Measurements from ENCODE around the gene KCNMB4.

KCNMB4 gene

GRCh38 chr12:70365648-70366518 lies at the start of gene KCNMB4:
TSS of gene KCNMB4 (plus strand) at chr12:70366290. CDS start at chr12:70366735, 445 bp downstream.
- DNase-seq = peak; percentile 57

DNA sequence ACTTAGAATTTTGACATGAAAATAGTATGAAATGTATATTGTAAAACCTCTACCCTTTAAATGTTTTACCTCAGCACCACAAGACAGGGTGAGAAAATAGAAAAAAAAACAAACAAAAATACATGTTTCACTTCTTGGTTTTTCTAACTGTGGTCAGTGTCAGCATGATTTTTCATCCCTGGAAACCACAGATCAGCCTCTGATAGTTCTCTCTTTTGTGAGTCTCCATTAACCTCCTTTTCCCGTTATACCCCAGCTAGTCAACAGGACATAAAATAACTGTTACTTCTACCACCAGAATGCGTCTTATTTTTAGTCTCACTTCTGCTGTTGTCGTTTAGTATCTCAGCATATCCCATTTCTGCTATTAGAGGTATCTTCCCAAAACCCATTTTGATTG lies 48.3 kb upstream of the KCNMB4 start:
- DNase-seq = no peak

GRCh38 chr12:70319605-70320004 lies 46.5 kb upstream of the KCNMB4 start:
- DNase-seq = no peak

GRCh38 chr12:70321191-70321590 lies 44.9 kb upstream of the KCNMB4 start:
- no peak for DNase-seq

DNA sequence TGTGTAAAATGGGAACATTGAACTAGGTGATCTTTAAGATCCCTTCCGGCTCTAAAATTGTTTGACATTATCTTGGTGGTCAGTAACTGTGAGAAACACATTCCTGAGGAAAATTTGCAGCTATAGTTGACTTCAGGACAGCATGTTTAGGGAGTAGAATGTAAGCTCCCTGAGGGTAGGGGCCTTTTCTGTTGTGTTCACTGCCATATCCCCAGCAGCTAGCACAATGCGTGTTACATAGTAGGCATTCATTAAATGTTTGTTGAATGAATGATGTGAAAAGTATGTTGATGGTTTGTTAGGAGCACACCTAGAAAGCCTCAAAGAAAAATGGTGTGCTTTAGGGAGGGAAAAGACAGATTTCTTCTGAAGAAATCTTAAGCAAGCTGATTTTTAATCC lies 38.5 kb upstream of the KCNMB4 start:
- no peak for DNase-seq

DNA sequence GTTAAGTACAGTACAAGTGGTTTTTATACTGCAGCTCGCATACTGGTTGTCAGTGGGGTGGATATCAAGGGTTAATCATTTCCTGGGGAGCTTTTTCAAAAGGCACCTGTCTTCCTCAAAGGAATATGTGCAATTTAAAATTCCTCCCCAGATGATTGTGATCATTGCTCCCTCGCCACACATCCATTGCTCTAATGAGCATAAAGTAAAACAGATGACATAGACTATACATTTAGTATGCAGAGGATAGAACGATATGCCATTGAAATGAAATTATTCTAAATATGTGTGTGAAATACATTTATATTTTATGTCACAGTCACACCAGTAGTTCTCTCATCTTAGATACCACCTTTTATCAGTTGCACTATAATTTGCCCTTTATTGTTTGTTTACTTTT lies 36.4 kb upstream of the KCNMB4 start:
- no peak for DNase-seq

DNA sequence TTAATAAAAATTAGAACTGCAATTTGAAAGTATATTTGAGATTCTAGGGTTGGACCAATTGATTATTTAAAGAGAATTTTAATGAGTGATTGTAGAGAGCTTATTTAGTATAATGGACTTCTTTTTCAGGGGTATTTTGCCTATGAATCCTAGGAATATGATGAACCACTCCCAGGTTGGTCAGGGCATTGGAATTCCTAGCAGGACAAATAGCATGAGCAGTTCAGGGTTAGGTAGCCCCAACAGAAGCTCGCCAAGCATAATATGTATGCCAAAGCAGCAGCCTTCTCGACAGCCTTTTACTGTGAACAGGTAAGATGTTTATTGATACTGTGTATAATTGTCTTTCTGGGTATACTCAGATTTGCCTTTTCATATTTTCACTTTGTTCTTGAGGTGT lies 35.9 kb upstream of the KCNMB4 start:
- DNase-seq = no peak

- DNase-seq = no peak
Measured at GRCh38 chr12:70332236-70332635, 33.9 kb upstream of the KCNMB4 start.

DNA sequence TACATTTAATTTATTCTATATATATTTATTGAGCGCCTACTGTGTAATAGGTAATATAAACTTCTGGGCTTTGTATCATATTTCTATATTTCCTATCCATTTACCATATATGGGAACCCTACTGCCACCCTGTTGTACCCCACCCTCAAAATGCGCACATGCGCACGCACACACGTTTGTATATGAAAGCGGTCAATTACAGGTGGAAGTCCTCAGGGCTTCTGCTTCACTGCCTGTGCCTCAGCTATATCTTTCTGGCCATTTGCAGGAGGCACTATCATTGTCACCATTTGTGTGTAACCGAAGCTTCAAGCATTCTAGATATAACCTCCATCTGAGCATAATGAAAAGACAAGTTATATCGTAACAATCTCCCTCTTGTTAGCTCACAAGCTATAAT lies 31.3 kb upstream of the KCNMB4 start:
- no peak for DNase-seq

GRCh38 chr12:70338531-70338930 lies 27.6 kb upstream of the KCNMB4 start:
- DNase-seq = peak; percentile 2

GRCh38 chr12:70351076-70351475 lies 15.0 kb upstream of the KCNMB4 start:
- no peak for DNase-seq

DNA sequence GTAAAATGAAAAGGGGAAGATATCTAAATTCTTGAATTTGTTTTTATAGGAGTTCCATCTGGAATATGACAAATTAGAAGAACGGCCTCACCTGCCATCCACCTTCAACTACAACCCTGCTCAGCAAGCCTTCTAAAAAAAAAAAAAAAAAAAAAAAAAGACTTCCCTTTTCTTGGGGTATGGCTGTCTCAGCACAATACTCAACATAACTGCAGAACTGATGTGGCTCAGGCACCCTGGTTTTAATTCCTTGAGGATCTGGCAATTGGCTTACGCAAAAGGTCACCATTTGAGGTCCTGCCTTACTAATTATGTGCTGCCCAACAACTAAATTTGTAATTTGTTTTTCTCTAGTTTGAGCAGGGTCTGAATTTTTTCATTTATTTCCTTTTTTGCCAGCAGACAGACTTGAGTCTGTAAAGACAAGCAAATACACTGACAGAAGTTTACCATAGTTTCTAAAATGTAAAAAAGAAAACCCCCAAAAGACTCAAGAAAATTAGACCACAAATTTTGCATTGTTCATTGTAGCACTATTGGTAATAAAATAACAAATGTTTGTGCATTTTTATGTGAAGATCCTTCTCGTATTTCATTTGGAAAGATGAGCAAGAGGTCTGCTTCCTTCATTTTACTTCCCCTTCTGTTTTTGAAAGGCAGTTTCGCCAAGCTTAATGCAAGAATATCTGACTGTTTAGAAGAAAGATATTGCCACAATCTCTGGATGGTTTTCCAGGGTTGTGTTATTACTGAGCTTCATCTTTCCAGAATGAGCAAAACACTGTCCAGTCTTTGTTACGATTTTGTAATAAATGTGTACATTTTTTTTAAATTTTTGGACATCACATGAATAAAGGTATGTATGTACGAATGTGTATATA lies 12.1 kb upstream of the KCNMB4 start:
- no peak for DNase-seq

DNA sequence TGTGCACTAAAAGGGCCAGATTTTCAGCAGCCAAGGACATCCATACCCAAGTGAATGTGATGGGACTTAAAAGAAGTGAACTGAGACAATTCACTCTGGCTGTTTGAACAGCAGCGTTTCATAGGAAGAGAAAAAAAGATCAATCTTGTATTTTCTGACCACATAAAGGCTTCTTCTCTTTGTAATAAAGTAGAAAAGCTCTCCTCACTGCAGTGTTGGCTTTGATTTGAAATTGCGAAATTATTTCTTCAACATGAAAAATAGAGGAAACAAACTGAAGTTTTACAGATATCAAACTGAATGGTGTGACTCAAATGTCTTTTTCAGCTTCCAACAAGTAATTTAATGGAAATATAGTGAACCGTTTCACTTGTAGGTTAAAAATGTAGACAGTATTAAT lies 11.3 kb upstream of the KCNMB4 start:
- no peak for DNase-seq

- DNase-seq = no peak
Measured at GRCh38 chr12:70355972-70356371, 10.1 kb upstream of the KCNMB4 start.

- DNase-seq = no peak
Measured at GRCh38 chr12:70359458-70360197, 6.5 kb upstream of the KCNMB4 start.

DNA sequence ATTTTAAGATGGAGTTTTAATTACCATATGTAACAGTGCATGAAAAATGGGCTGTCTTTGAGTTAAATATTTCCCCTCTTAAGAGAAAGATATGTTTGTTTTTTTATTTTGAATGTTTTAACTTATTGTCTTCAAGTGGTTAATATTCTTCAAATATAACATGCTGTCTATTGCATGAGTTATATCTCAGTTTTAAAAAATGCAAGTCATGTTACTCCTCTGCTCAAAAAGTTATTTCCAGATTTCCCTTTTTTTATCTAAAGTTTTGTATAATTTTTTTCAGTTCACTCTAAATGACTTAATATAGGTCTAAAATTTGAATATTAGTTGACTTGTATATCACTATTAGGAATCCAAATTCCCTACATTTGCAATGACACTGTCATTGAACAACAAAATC lies 5.9 kb upstream of the KCNMB4 start:
- DNase-seq = no peak

DNA sequence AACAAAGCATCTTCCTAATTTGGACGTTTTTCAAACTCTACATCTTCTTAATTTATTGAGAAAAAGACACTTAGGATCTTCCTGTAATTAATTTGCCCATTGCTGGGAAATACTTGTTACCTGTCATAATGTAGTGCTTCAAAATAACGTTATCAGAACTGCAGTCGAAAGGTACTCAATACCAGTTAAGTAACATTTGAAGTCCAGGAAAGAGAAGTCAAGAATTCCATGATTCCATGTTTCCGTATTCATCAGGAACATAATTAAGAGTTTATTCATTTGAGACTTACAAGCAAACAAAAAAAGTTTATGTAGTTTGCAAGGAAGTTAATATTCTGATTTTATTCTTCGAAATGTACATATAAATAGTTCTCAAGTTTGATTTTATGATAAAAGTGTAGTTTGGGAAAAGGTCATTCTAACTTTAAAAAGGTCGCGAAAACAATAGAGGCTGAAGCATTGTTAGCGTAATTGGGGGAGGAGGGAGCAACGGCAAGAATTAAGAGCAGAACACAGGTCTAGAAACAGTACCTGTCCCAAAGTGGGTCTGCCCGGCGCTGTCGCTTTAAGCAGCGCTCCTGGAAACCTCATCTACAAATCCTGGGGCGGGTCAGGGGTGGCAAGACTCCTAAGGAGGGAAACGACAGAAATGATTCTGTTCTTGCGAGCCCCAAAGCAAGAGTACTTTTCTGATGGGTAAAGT lies 1.2 kb upstream of the KCNMB4 start:
- DNase-seq = no peak

GRCh38 chr12:70365398-70365647 lies 767 bp upstream of the KCNMB4 start:
- no peak for DNase-seq

DNA sequence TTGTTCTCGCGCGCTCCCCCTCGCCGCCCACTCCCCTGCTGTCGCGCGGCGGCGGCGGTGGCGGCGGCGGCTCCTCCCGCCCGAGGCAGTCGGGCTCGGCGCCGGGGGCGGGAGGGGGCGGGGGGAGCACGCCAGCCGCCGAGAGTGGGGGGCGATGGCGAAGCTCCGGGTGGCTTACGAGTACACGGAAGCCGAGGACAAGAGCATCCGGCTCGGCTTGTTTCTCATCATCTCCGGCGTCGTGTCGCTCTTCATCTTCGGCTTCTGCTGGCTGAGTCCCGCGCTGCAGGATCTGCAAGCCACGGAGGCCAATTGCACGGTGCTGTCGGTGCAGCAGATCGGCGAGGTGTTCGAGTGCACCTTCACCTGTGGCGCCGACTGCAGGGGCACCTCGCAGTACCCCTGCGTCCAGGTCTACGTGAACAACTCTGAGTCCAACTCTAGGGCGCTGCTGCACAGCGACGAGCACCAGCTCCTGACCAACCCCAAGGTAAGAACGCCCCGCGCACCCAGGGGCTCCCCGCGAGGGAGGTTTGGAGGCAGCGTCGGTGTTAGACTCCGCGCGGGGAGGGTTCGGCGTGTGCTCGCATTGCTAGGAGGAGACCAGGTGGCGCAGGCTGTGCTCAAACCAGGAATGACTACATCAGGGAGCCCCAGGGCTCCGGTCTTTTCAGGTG lies 629 bp downstream of the KCNMB4 start:
- peak; percentile 45 for DNase-seq

DNA sequence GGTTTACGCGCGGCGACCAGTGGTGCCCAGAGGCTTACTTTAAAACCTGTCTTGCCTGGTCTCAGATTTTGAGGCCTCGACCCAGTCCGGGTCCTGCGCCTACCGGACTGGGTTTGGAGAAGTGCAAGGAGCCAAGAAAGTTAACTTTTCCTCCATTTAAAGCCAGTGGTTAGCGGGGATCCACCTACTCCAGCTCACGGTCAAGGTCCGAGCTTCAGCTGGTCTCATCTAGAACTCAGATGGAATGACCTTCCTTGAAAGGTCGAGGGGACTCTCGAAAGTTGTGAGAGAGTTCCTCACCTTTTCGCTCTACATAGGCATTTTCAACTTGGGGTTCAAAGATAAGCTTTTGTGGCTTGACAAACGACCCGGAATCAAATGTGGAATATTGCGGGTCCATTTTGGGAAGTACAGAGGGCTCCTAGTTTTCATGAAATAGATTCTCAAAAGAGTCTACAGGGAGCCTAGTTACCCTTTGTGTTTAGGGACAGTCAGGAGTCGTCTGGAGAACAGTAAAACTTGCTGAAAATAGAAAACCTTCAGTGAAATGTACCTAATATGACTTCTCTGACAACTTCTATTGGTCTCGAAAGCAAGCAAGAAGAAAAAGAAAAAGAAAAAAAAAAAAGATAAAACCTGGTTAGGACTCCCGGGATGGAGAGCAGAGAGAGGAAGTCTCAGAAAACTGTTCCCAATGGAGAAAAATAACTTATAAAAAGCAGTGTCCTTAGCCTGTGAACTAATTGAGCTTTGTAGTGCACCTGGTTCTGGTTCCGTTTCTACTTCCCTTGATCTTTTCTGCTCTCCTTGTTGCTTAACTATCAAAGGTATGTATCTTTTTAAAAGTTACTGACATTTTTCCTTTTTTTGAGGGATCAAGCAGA lies 1.4 kb downstream of the KCNMB4 start:
- peak; percentile 4 for DNase-seq

GRCh38 chr12:70372881-70373280 lies 6.8 kb downstream of the KCNMB4 start:
- no peak for DNase-seq
